HepG2 (cell line): Measurements from ENCODE around the gene KIRREL2. TPM values are rescaled to one million over a fixed set of nuclear protein-coding genes. Genes with fewer than 3 reads are reported as not detected.

ENCODE experiments used
- CHD4 ChIP-seq: fragments of 200-600 bp; sonication (generic); IDR thresholded peaks from 2 replicates; pipeline ENCODE4 v1.7.0; 2017; ENCODE audit warnings: mild to moderate bottlenecking, low read length, borderline replicate concordance
- CSRNP2 ChIP-seq: sonication (generic); formaldehyde crosslinking; conservative IDR thresholded peaks from 2 replicates; pipeline ENCODE4 v1.8.0; 2022; ENCODE audit warnings: low read depth, missing genetic modification reagents
- FIP1L1 ChIP-seq: fragments of 200-400 bp; formaldehyde crosslinking; IDR thresholded peaks from 2 replicates; pipeline ENCODE4 v1.6.1; 2018; ENCODE audit warnings: low read depth, mild to moderate bottlenecking, low read length, moderate library complexity, borderline replicate concordance; ENCODE audit not compliant: insufficient read depth
- GPBP1L1 ChIP-seq: sonication (generic); formaldehyde crosslinking; IDR thresholded peaks from 2 replicates; pipeline ENCODE4 v1.5.0; 2020; ENCODE audit warnings: mild to moderate bottlenecking, missing genetic modification reagents
- IKZF4 ChIP-seq: sonication (generic); formaldehyde crosslinking; IDR thresholded peaks from 2 replicates; pipeline ENCODE4 v1.5.1; 2020; ENCODE audit warnings: borderline replicate concordance, mild to moderate bottlenecking, low read depth, missing genetic modification reagents; ENCODE audit errors: not compliant biosample characterization
- KAT8 ChIP-seq: IDR thresholded peaks from 2 replicates; pipeline ENCODE4 v1.6.1; 2016; ENCODE audit warnings: missing genetic modification reagents, missing compliant biosample characterization
- KLF15 ChIP-seq: sonication (generic); formaldehyde crosslinking; IDR thresholded peaks from 2 replicates; pipeline ENCODE4 v1.8.1; 2023; ENCODE audit warnings: borderline replicate concordance, mild to moderate bottlenecking, inconsistent platforms, missing genetic modification reagents, mixed read lengths
- MAFF ChIP-seq: IDR thresholded peaks from 2 replicates; pipeline ENCODE4 v1.6.1; 2011; ENCODE audit warnings: low read depth, low read length, improper control_type of control experiment
- PRMT3 ChIP-seq: sonication (generic); formaldehyde crosslinking; IDR thresholded peaks from 2 replicates; pipeline ENCODE4 v1.8.1; 2022; ENCODE audit warnings: low read depth, mild to moderate bottlenecking, moderate library complexity, missing genetic modification reagents, borderline replicate concordance
- SRSF4 ChIP-seq: fragments of 200-400 bp; formaldehyde crosslinking; IDR thresholded peaks from one replicate; pipeline ENCODE4 v1.6.1; 2018; ENCODE audit warnings: mild to moderate bottlenecking, low read depth, low read length, moderate library complexity; ENCODE audit not compliant: poor library complexity, severe bottlenecking
- ZFP1 ChIP-seq: IDR thresholded peaks from 2 replicates; pipeline ENCODE4 v1.6.1; 2016
- ZFP62 ChIP-seq: sonication (generic); formaldehyde crosslinking; IDR thresholded peaks from 2 replicates; pipeline ENCODE4 v1.4.0; 2020; ENCODE audit warnings: missing genetic modification reagents
- ZNF160 ChIP-seq: sonication (generic); formaldehyde crosslinking; IDR thresholded peaks from 2 replicates; pipeline ENCODE4 v1.8.0; 2022; ENCODE audit warnings: mild to moderate bottlenecking, inconsistent platforms, missing genetic modification reagents
- ZNF281 ChIP-seq: sonication (generic); formaldehyde crosslinking; IDR thresholded peaks from 2 replicates; pipeline ENCODE4 v1.4.0; 2020; ENCODE audit warnings: missing genetic modification reagents, borderline replicate concordance
- ZNF335 ChIP-seq: sonication (generic); formaldehyde crosslinking; IDR thresholded peaks from 2 replicates; pipeline ENCODE4 v1.4.0; 2020; ENCODE audit warnings: missing genetic modification reagents
- ZNF724P ChIP-seq: sonication (generic); formaldehyde crosslinking; IDR thresholded peaks from 2 replicates; pipeline ENCODE4 v1.8.0; 2022; ENCODE audit warnings: missing genetic modification reagents, borderline replicate concordance
- ZNF75D ChIP-seq: sonication (generic); formaldehyde crosslinking; IDR thresholded peaks from 2 replicates; pipeline ENCODE4 v1.8.1; 2023; ENCODE audit warnings: missing genetic modification reagents, mild to moderate bottlenecking, borderline replicate concordance
- polyA plus RNA-seq, 8 experiments: library from polyadenylated mRNA; depleted of rRNA in 3 of 8; stranded (reverse) in 7 of 8; unstranded in 1 of 8; fragments of >200 nt; fragmentation: Illumina TruSeq in 4 of 8; extraction: Trizol in 4 of 8; gene quantifications; 2 replicates each; pipeline versions ENCODE4 v1.2.1 to v1.2.3, GENCODE V29; 2011 to 2016; ENCODE audit warnings: low read depth in 4 of 8, missing spikeins in 1 of 8, mixed read lengths in 1 of 8; ENCODE audit not compliant: insufficient read depth in 1 of 8
- total RNA-seq, 5 experiments: library from RNA; depleted of rRNA; stranded (reverse); fragments of >200 nt; fragmentation: Illumina TruSeq; extraction: Trizol; gene quantifications; 2 replicates each; pipeline ENCODE4 v1.2.3, GENCODE V29; 2016; ENCODE audit warnings: low read depth in 1 of 5
- TF ChIP-seq, protein P1 (sequence below): sonication (generic); formaldehyde crosslinking; IDR thresholded peaks from 2 replicates; pipeline ENCODE4 v1.4.0; 2020; ENCODE audit warnings: mild to moderate bottlenecking, missing genetic modification reagents
- TF ChIP-seq, protein P2 (sequence below): sonication (generic); formaldehyde crosslinking; IDR thresholded peaks from 2 replicates; pipeline ENCODE4 v1.5.0; 2020; ENCODE audit warnings: mild to moderate bottlenecking, missing genetic modification reagents, borderline replicate concordance

Gene KIRREL2
- total and polyA plus RNA-seq, 2 of the 13 experiments (the other 11 are each of a cell fraction or from before 2014, with no cell fraction given): 0.18 to 2.4 TPM

GRCh38 chr19:35828692-35829301 lies 27.9 kb upstream of the KIRREL2 start (continued):
- 0 out of 2 replicates have a peak, but pooled peaks have one; percentile 54 for TF ChIP-seq CSRNP2 (CRISPR knock-in tag)
- no peak for TF ChIP-seq FIP1L1
- TF ChIP-seq MAFF: no peak
- peak; percentile 83; the same call in 1 of the 2 replicates for TF ChIP-seq ZNF160 (CRISPR knock-in tag)
- peak; percentile 94 for TF ChIP-seq ZNF335 (CRISPR knock-in tag)
- no peak; the same call in 1 of the 2 replicates for TF ChIP-seq PRMT3 (CRISPR knock-in tag)
- no peak for TF ChIP-seq CHD4
- peak; percentile 94 for TF ChIP-seq IKZF4
- TF ChIP-seq SRSF4: no peak
- TF ChIP-seq, protein P1, sequence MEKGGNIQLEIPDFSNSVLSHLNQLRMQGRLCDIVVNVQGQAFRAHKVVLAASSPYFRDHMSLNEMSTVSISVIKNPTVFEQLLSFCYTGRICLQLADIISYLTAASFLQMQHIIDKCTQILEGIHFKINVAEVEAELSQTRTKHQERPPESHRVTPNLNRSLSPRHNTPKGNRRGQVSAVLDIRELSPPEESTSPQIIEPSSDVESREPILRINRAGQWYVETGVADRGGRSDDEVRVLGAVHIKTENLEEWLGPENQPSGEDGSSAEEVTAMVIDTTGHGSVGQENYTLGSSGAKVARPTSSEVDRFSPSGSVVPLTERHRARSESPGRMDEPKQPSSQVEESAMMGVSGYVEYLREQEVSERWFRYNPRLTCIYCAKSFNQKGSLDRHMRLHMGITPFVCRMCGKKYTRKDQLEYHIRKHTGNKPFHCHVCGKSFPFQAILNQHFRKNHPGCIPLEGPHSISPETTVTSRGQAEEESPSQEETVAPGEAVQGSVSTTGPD: no peak
- TF ChIP-seq ZNF281 (CRISPR knock-in tag): peak; percentile 83
- peak; percentile 77; the same call in 1 of the 2 replicates for TF ChIP-seq ZNF75D
- no peak for TF ChIP-seq ZFP62 (CRISPR knock-in tag)
- TF ChIP-seq KLF15: no peak
- peak; percentile 71; the same call in 1 of the 2 replicates for TF ChIP-seq KAT8 (CRISPR knock-in tag)
- TF ChIP-seq, protein P2, sequence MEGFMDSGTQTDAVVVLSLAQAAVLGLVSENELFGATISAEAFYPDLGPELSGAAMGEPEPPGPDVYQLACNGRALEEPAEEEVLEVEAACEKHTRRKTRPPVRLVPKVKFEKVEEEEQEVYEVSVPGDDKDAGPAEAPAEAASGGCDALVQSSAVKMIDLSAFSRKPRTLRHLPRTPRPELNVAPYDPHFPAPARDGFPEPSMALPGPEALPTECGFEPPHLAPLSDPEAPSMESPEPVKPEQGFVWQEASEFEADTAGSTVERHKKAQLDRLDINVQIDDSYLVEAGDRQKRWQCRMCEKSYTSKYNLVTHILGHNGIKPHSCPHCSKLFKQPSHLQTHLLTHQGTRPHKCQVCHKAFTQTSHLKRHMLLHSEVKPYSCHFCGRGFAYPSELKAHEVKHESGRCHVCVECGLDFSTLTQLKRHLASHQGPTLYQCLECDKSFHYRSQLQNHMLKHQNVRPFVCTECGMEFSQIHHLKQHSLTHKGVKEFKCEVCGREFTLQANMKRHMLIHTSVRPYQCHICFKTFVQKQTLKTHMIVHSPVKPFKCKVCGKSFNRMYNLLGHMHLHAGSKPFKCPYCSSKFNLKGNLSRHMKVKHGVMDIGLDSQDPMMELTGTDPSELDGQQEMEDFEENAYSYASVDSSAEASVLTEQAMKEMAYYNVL (CRISPR knock-in tag): 0 out of 2 replicates have a peak, but pooled peaks have one; percentile 43
- peak; percentile 66; the same call in 1 of the 2 replicates for TF ChIP-seq ZFP1
- no peak for TF ChIP-seq GPBP1L1
- peak; percentile 44; the same call in 1 of the 2 replicates for TF ChIP-seq ZNF724P (CRISPR knock-in tag)
